Activated CD8-positive, alpha-beta memory T cell treated with anti-CD3 and anti-CD28 coated beads for 48 hours (primary cell): Measurements from ENCODE around the gene CTAG1B.
"Not testable (repeated sequence)": the region's sequence is repeated elsewhere in the genome, so short reads cannot be mapped to it uniquely, and the experiment has no call there.

ENCODE experiments used
- DNase-seq, 3 experiments: peaks; one replicate each; pipeline ENCODE4 v3.0.0-alpha.2; 2020; ENCODE audit warnings: low read depth in 2 of 3, low spot score in 2 of 3

Gene CTAG1B

GRCh38 chrX:154619182-154619581, at the start of gene CTAG1B:
Gene CTAG1B (minus strand): TSS chrX:154619282. CDS start chrX:154619218, 64 bp downstream.
- DNase-seq, result not testable (repeated sequence)

DNA sequence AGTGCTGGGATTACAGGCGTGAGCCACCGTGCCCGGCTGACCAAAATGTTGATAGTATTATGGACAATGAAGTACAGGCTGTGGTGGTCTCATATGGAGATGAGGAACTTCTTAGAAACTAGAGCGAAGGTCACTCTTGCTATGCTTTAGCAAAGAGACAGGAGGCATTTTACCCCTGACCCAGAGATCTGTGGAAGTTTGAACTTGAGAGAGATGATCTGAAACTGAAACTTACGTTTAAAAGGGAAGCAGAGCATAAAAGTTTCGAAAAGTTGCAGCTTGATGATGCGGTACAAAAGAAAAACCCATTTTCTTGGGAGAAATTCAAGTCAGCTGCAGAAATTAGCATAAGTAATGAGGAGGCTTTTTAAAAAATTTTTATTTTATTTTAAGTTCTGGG, 42.8 kb upstream of the CTAG1B start:
- no peak for DNase-seq

GRCh38 chrX:154661170-154661569, 42.1 kb upstream of the CTAG1B start:
- no peak for DNase-seq

- no peak for DNase-seq
Observed at GRCh38 chrX:154660541-154660940, 41.5 kb upstream of the CTAG1B start.

DNA sequence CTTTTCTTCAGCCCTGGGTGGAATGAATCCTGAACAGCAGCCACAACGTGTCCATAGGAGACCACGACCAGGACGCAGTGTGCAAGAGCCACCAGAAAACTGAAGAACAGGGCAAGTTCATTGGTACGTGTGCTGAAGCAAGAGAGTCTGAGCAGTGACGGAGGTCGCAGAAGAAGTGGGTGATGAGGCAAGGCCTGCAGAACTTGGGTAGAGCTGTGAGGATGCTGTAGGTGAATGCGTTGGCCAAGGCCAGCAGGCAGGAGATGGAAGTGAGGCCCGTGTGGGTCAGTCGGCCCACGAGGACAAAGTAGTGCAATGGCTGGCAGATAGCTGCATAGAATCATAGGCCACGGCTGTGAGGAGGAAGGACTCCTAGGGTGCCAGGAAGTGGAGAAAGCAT, 39.9 kb upstream of the CTAG1B start:
- no peak for DNase-seq

DNA sequence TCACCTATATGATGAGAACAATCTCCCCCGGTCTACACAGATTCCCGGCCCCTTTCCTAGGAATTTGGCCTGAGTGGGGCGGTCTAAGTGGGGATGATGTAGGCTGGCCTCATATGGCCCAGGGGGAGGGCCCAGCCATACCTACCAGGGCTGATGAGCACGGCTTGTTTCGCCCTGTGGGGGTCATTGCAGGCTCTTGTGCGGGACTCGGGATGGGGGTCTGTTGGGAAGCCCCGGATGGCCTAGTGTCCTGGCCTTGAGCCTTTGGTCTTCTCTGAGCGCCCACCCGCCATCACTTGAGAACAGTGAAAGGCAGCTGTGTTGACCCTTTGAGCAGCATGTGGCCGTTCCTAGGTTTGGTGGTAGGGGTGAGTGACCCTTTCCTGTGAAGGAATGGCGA, 39.1 kb upstream of the CTAG1B start:
- no peak for DNase-seq

DNA sequence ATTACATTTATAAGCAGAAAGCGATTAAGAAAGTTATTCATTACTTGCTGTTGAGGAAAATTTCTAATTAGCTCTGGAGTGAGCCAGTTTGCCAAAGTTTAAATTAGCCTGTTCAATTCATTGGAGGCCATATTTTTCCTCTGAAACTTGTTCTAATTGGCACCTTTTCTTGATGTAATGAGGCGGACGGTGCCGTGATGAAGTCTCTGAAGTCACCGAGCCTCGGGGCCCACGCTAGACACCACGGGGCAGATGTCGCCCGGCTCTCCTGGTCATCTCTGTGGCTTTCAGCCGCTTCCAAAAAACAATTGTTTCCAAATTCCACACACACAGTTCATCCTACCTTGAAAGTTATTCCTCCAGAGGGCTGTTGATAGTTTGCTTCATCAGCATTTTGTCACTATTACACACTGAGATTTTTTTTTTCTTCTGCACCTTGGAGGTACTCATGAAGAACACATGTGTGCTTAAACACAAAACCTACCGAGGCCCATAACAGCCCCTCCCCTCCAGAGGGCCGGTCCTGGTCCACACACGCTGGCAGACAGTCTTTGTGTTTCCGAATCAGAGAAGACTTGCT, 38.2 kb upstream of the CTAG1B start:
- DNase-seq, result no peak

DNA sequence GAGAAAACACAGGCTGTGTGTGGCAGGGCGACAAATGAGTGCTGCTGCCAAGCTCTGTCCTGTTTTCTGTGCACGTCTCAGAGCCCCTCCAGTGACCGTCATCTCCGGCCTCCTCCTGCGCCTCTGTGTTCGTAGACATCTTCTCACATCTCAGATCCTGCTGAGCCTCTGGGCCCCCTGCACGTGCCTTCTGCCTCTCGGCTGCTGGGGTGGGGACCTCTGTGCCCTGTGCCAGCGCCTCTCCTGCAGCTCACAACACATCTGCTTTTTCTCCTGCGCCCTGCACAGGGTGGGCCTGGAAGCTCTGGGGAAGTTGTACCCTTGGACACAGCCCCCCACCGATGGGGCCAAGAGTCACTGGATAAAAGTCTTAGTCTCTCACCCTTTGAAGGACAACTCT, 36.7 kb upstream of the CTAG1B start:
- no peak for DNase-seq

DNA sequence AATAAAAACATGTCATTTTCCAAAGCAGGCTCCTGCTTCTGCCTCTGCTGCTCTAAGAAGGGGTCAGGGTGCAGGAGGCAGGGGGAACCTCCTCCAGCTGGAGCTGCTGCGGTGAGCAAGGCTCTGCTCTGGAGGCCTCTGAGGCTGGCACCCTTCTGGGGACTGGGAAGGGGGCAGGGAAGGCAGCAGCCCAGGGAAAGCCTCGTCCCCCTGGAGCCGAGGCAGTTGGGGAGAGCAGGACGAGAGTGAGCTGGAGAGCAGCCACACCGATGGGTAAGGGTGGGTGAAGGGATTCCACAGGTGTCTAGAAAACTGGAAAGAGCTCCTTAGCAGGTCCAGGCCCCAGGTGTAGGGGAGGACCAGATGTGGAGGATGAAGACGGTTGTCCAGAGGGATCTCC, 36.3 kb upstream of the CTAG1B start:
- no peak for DNase-seq

- DNase-seq, result no peak
Observed at GRCh38 chrX:154654925-154655324, 35.8 kb upstream of the CTAG1B start.

GRCh38 chrX:154654372-154654771, 35.3 kb upstream of the CTAG1B start:
- no peak for DNase-seq

DNA sequence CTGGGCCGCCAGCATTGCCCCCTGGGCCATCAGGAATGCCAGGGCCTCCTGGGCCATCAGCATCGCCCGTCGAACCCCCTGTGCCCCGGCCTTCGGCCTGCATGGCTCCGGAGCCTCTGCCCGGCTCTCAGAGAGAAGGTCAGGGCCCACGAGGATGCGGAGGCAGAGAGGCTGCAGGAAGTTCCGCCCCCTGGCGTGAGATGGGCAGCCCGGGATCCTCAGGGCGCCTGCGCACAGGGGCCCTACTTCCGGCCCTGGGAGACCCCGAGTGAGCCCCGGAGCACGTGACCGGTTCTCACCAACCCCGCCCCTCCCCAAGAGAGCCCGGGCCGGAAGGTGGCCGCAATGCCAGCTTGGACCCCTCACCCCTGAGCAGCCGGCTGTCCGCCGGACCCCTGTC, 34.3 kb upstream of the CTAG1B start, which contains the start of gene CTAG2:
TSS of gene CTAG2 (minus strand) at position 167 of the 400 bp plus-strand sequence. CDS start at position 103, 64 bp downstream.
- DNase-seq, result not testable (repeated sequence)

DNA sequence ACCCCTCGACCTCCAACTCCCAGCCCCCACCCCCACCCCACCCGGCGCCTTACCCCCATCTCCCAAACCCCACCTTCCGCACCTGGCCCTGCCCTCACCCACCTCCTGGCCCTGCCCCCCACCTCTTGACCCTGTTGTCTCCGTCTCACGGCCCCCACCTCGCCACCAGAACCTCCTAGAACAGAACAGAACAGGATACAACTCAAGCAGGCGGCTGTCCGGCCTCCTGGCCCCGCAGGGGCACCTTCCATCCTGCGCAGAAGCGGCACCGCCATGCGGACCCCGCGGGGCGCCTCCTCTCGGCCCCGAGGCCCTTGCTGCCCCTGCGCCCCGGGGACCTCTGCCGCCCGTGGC, 33.9 kb upstream of the CTAG1B start:
- DNase-seq, result no peak

GRCh38 chrX:154652311-154653047, 33.4 kb upstream of the CTAG1B start:
- DNase-seq, result no peak

DNA sequence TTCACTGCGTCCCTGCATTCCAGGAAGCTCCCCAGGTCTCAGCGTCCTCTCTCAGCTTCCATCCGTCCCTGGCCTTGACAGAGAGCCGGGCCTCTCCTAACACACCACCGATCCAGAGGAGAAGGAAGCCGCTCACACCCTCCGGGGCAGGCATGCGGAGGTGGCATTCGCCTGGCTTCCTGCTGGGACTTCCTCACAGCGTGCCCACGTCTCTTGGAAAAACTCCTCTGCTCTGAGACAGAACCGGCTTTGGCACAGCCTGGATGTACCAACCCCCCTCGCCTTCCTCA, 31.1 kb upstream of the CTAG1B start:
- DNase-seq, result no peak

DNA sequence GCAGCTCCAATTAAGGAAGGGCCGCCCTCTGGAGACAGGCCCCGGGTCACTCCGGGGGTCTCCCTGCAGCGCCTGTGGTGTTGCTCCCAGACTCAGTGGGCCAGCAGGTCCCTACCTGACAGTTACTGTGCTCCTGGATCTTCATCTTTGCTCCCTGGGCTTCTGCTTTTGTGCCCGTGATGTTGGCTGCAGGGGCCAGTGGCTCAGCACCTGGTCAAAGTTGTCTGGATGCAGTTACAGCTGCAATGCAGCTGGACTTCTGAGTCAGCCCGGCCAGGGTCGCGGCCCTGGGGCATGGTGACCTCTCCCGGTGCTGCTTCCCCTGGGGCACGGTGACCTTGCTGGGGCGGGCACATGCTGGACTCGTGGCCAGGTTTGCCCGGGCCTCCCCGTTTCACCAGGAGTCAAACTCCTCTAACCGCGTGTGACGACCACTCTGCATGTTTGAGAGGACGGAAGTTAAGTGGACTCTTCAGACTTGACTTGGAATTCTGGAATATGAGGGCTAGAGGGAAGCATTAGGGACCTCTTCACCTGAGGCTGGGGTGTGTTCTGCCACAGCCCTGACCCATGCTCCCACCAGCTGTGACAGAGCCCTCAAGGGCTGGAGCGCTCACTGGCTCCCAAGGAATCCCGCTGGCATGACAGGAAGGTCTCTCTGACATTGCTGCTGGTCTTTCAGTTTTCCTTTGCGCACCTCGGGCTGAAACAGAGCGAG, 30.6 kb upstream of the CTAG1B start:
- DNase-seq, result no peak

GRCh38 chrX:154648931-154649330, 29.8 kb upstream of the CTAG1B start:
- DNase-seq, result no peak

DNA sequence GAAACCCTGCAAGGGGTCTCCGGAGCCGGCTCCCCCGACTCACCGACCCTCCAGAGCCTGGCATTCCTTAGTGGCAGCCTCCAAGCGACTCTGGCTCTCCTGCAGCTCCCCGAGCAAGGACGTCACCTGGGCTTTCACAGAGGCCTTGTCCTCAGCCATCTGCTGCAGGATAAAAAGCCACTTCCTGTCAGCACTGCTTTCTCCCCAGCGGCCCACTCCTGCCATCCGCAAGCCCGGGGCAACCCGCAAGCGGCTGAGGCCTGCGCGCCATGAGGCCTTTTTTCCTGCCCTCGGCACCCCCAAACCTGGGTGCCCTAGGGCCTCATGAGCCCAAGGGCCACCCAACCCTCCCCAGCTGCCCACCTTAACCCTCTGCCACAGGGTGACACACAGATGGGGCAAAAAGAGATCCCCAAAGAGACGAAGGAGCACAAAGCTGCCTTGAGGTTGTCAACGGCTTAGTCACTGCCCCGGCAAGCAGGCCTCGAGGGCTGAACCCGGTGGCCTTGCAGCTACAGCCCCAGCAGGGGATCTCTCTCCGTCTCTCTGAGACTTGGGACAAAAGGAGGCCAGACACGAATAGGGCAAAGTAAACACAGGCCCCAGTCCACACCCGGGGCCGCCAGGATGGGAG, 26.8 kb upstream of the CTAG1B start:
- DNase-seq, result not testable (repeated sequence)

DNA sequence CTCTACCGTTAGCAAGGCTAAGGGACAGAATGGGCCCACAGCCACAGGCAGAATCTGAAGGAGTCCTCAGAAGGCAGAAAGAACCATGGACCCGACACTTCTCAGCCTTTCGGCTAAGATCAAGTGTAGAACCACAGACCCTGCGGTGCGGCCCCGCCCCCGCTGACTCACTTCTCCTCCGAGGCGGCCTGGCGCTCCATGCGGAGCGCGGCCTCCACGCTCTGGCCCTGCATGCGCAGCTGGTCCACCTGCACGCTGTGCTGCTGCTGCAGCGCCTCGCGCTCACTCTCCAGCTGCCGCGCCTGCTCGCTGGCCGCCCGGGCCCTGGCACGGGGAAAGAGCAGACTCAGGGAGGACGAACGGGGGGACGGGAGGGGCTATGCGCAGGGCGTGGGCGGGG, 24.6 kb upstream of the CTAG1B start:
- DNase-seq, result not testable (repeated sequence)

GRCh38 chrX:154641740-154642139, 22.7 kb upstream of the CTAG1B start:
- not testable (repeated sequence) for DNase-seq

- not testable (repeated sequence) for DNase-seq
Observed at GRCh38 chrX:154633661-154634060, 14.6 kb upstream of the CTAG1B start.

DNA sequence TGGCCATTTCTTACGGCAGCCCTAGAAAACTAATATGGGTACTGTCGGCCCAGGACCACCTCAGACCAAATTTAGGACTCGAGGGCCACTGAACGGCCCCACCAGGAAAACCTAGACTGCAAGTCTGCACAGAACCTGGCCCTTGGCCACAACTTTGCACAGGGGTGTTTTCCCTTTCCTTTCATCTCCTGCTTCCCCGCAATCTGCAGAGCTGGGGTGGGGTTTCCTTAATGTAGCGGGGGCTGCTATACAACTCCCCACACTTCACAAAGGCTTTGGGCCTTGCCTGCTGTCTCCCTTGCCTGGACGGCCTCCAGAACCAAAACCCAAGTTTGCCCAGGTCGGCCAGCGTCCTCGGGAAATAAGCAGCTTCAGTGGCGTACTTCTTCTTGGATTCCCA, 11.9 kb upstream of the CTAG1B start:
- not testable (repeated sequence) for DNase-seq
